Heart left ventricle (tissue), 16 donors: ENCODE results near the gene TSPAN31. TPM values are rescaled to one million over a fixed set of nuclear protein-coding genes. Genes with fewer than 3 reads are reported as not detected.
A peak's percentile ranks its signal among the peaks of the same experiment; 100 is the strongest.

Source experiments
- ATAC-seq, 4 donors: fragments of 200-7000 bp; cut with Tn5 transposase; one replicate each; pipeline ENCODE4 v1.9.1; 2020 to 2022; ENCODE audit warnings: moderate library complexity in 4 of 4, mild to moderate bottlenecking in 3 of 4, moderate number of reproducible peaks in 1 of 4
- DNase-seq, 5 donors: peaks; one replicate each; pipeline ENCODE4 v3.0.0-alpha.2; 2020
- H3K27ac ChIP-seq, 12 donors: fragments of 200-600 bp; sonication (generic) in 4 of 12; one replicate each; pipeline versions ENCODE4 v1.5.0 to v1.8.0; 2016 to 2022; ENCODE audit warnings: mild to moderate bottlenecking in 2 of 12
- H3K27me3 ChIP-seq, 9 donors: fragments of 200-600 bp; sonication (generic) in 2 of 9; one replicate each; pipeline versions ENCODE4 v1.5.1 to v1.8.0; 2016 to 2022; ENCODE audit warnings: mild to moderate bottlenecking in 3 of 9
- H3K36me3 ChIP-seq, 9 donors: fragments of 200-600 bp; sonication (generic) in 2 of 9; one replicate each; pipeline versions ENCODE4 v1.5.0 to v1.8.0; 2018 to 2022; ENCODE audit warnings: mild to moderate bottlenecking in 2 of 9
- H3K4me1 ChIP-seq, 12 donors: fragments of 200-600 bp; sonication (generic) in 4 of 12; one replicate each; pipeline versions ENCODE4 v1.5.0 to v1.8.0; 2016 to 2022; ENCODE audit warnings: mild to moderate bottlenecking in 3 of 12
- H3K4me3 ChIP-seq, 12 donors: fragments of 200-600 bp; sonication (generic) in 4 of 12; one replicate each; pipeline versions ENCODE4 v1.5.0 to v1.8.0; 2017 to 2022; ENCODE audit warnings: mild to moderate bottlenecking in 9 of 12, moderate library complexity in 4 of 12
- H3K9me3 ChIP-seq, 12 donors: fragments of 200-600 bp; sonication (generic) in 4 of 12; one replicate each; pipeline versions ENCODE4 v1.5.0 to v1.8.0; 2016 to 2022; ENCODE audit warnings: mild to moderate bottlenecking in 1 of 12
- CTCF ChIP-seq, 12 donors: fragments of 200-600 bp; sonication (generic) in 4 of 12; IDR thresholded peaks; one replicate each; pipeline versions ENCODE4 v1.5.0 to v1.8.0; 2018 to 2022; ENCODE audit warnings: antibody characterized with exemption in 12 of 12, mild to moderate bottlenecking in 5 of 12
- POLR2A ChIP-seq, 2 donors: fragments of 450-650 bp; IDR thresholded peaks; one replicate each; pipeline ENCODE4 v1.6.1; 2017; ENCODE audit warnings: antibody characterized with exemption in 2 of 2, mild to moderate bottlenecking in 2 of 2, moderate library complexity in 2 of 2
- WGBS, 4 donors: extraction: QIAGEN DNeasy Blood & Tissue Kit in 2 of 4; methylation state at CpG; one replicate each; pipeline versions ENCODE4 v1.1.5 to v1.1.7; 2013 to 2018; 5-methylcytosine and 5-hydroxymethylcytosine counted together
- intact Hi-C, 10 donors: fragments of 100-400 bp; cut with DNase I; formaldehyde crosslinking; loops; one replicate each; pipeline versions ENCODE4 v1.11.1 to v1.14.2; 2022
- polyA plus RNA-seq, 2 donors: library from polyadenylated mRNA; stranded (reverse); fragments of 200-250 nt; gene quantifications; one replicate each; pipeline ENCODE4 v1.2.3, GENCODE V29; 2013
- total RNA-seq, 9 donors: library from RNA; depleted of rRNA in 2 of 9; stranded (reverse); fragments of >200 nt in 2 of 9; fragmentation: NEBNext Ultra II Directional in 3 of 9; extraction: Animal tissue kit (Norgen Biotek cat#: 25700) in 3 of 9; gene quantifications; one replicate each; pipeline versions ENCODE4 v1.1.0 to v1.2.4, GENCODE V29; 2016 to 2023
- donor health status: ischemic (EF 13 %, LVEDD 7.1; RV severe dilation, severe dysfunction).
- donor health status: healthy with polysubstance abuse.
- donor health status: DM: no; HTN: yes; CAD: no.
- donor health status: DM: no; HTN: no; CAD: no.
- donor health status: ischemic (EF 25% LVEDD 6.9; RV normal size, moderate dysfunction).
- donor health status: ischemic (EF 25% LVEDD 5.7; RV mildly dilated, moderate dysfunction).
- donor health status: healthy.
- donor health status: DM: yes; HTN: yes; CAD: no.
- donor health status: ischemic (EF 35%, LVEDD 5.7; RV mildly dilated, moderate dysfunction).
- donor health status: nonischemic (EF 11% LVEDD 7.7; RV severe dilation, severe dysfunction).
- donor health status: DM: yes; HTN: yes; CAD: no.
- donor health status: PGD.
- donor health status: ischemic (EF 29% LVEDD 5.4; RV normal size, mild dysfunction).
- donor health status: nonischemic (EF 23%, LVEDD 6.1; RV moderate dilation, normal function).

Gene TSPAN31
- total and polyA plus RNA-seq, 11 donors: 27.2 to 59.3 (median 31.4) TPM

GRCh38 chr12:57739914-57740538, 4.8 kb upstream of the TSPAN31 start:
- H3K4me1 ChIP-seq: peaks cover 5 to 75% (median 33%) of the 10 kb centered on the region in 12 donors
- H3K9me3 ChIP-seq: no peaks in the 10 kb centered on the region
- WGBS, 4 donors: 36 to 49% (median 49%) methylated on average over 2 to 10 of the region's 10 CpGs
- no peaks in the 10 kb centered on the region for H3K36me3 ChIP-seq
- no peak for TF ChIP-seq POLR2A (IDR thresholded peaks at IDR 0.05)
- TF ChIP-seq CTCF (IDR thresholded peaks at IDR 0.05): no peak
- H3K4me3 ChIP-seq: peak overlapping the region in 5 of 12 donors; percentile 24 to 63 (median 52)
- peaks cover 25 to 64% (median 36%) of the 10 kb centered on the region in 9 donors for H3K27me3 ChIP-seq
- ATAC-seq (no peak), DNase-seq (no peak)
- intact Hi-C loops: loop anchor here in 3 of 10 donors (10.0 kb wide), 2 partner anchors 105 to 155 kb away; partner anchors contain the start of gene B4GALNT1 (in 1 of the 3)
- peak overlapping the region in 9 of 12 donors; percentile 15 to 77 (median 52) for H3K27ac ChIP-seq

- H3K27me3 ChIP-seq: peaks cover 17 to 56% (median 31%) of the 10 kb centered on the region in 9 donors
- H3K27ac ChIP-seq: peak overlapping the region in 9 of 12 donors; percentile 19 to 77 (median 53)
- DNase-seq (peak in 1 of 5 donors; percentile 50), ATAC-seq (no peak)
- 46 to 57% (median 55%) methylated on average over 5 of the region's 5 CpGs for WGBS, 4 donors
- intact Hi-C loops: no loop called here
- H3K9me3 ChIP-seq: no peaks in the 10 kb centered on the region
- peaks cover 7 to 75% (median 32%) of the 10 kb centered on the region in 12 donors for H3K4me1 ChIP-seq
- H3K4me3 ChIP-seq: peak overlapping the region in 5 of 12 donors; percentile 4 to 63 (median 43)
- TF ChIP-seq CTCF (IDR thresholded peaks at IDR 0.05) (no peak), POLR2A (IDR thresholded peaks at IDR 0.05) (no peak)
- no peaks in the 10 kb centered on the region for H3K36me3 ChIP-seq
Measured at GRCh38 chr12:57740656-57741412, 4.0 kb upstream of the TSPAN31 start.

GRCh38 chr12:57741413-57741789, 3.4 kb upstream of the TSPAN31 start:
- ATAC-seq: no peak
- Histone ChIP-seq H3K36me3 (peaks cover 0 to 4% (median 2%) of the 10 kb centered on the region in 9 donors), H3K4me1 (peaks cover 7 to 73% (median 31%) of the 10 kb centered on the region in 12 donors), H3K27me3 (peaks cover 15 to 50% (median 29%) of the 10 kb centered on the region in 9 donors), H3K27ac (peak overlapping the region in 7 of 12 donors; percentile 19 to 77 (median 60)), H3K9me3 (no peaks in the 10 kb centered on the region), H3K4me3 (peak overlapping the region in 6 of 12 donors; percentile 16 to 63 (median 26))
- peak in 1 of 5 donors; percentile 55 for DNase-seq
- TF ChIP-seq POLR2A (IDR thresholded peaks at IDR 0.05) (no peak), CTCF (IDR thresholded peaks at IDR 0.05) (no peak)
- 58 to 69% (median 66%) methylated on average over 1 of the region's 1 CpG for WGBS, 4 donors
- intact Hi-C loops: no loop called here
